HFF-Myc (cell line): Measurements from ENCODE around the gene RRM2.

ENCODE experiments used
- DNase-seq: peaks from one replicate; pipeline ENCODE4 v3.0.0-alpha.2; 2011; ENCODE audit warnings: low read depth; ENCODE audit errors: extremely low read depth
- H3K4me3 ChIP-seq: replicated peaks from 2 replicates; pipeline ENCODE4 v1.5.1; 2011; ENCODE audit warnings: low read depth, mild to moderate bottlenecking, control low read depth, low read length
- TF ChIP-seq, protein P1 (sequence below): IDR thresholded peaks from 2 replicates; pipeline ENCODE4 v1.5.1; 2012; ENCODE audit warnings: mild to moderate bottlenecking, low read depth, low read length, control low read depth; ENCODE audit errors: missing control alignments

The RRM2 gene

DNA sequence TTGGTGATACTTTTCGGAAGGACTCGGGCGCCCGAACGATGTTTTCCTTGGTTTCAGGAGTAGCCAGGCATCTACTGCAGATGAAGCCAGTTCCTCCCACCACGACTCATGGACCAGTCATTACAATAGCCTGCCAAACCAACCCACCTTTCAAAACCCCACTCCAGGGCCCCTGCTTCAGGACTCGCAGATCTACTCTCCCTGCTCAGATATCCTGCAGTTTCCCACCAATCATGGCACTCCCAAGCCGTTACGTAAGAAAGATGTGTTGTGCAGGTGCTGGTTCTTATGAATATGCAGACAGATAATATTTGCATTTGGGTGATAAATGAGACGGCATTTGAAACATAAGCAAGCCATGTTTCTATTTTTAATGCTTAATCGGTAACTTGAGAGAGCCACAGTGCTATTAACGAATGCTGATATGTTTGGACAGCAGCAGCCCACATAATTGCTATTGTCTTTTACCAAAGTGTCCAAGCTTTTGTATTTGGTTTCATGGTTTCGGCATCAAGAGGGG lies 38.8 kb upstream of the RRM2 start:
- DNase-seq, result no peak
- TF ChIP-seq, protein P1, sequence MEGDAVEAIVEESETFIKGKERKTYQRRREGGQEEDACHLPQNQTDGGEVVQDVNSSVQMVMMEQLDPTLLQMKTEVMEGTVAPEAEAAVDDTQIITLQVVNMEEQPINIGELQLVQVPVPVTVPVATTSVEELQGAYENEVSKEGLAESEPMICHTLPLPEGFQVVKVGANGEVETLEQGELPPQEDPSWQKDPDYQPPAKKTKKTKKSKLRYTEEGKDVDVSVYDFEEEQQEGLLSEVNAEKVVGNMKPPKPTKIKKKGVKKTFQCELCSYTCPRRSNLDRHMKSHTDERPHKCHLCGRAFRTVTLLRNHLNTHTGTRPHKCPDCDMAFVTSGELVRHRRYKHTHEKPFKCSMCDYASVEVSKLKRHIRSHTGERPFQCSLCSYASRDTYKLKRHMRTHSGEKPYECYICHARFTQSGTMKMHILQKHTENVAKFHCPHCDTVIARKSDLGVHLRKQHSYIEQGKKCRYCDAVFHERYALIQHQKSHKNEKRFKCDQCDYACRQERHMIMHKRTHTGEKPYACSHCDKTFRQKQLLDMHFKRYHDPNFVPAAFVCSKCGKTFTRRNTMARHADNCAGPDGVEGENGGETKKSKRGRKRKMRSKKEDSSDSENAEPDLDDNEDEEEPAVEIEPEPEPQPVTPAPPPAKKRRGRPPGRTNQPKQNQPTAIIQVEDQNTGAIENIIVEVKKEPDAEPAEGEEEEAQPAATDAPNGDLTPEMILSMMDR, result no peak
- no peak overlapping the region for H3K4me3 ChIP-seq

DNA sequence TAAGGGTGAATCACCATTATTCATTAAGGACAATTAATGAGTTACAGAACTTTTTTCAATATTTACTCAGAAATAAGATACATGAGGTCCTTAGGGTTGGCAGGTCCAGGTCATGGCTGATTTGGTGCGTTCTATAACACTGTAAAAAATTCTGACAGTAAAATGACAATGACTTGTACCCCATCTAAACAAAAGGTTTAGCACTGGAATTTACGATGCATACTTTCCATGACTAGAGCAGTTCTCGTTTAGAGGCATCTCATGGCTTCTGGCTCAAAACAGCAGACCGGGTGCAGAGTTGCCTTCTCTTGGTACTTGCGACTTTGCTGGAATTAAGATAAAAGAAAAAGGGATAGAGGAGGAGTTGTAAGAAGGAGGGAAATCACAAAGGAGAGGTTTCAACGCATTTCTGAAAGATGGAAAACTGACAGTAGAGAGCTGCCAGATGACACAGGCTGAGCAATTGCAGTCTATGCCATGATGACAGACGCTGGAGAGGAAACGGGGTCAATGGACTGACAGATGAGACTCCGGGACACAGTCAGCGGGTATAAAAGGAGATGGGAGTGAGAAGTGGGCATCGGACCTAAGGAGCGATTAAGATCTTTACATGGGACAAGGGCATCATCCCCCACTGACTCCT lies 38.2 kb upstream of the RRM2 start:
- H3K4me3 ChIP-seq, result no peak overlapping the region
- TF ChIP-seq, protein P1, result no peak

DNA sequence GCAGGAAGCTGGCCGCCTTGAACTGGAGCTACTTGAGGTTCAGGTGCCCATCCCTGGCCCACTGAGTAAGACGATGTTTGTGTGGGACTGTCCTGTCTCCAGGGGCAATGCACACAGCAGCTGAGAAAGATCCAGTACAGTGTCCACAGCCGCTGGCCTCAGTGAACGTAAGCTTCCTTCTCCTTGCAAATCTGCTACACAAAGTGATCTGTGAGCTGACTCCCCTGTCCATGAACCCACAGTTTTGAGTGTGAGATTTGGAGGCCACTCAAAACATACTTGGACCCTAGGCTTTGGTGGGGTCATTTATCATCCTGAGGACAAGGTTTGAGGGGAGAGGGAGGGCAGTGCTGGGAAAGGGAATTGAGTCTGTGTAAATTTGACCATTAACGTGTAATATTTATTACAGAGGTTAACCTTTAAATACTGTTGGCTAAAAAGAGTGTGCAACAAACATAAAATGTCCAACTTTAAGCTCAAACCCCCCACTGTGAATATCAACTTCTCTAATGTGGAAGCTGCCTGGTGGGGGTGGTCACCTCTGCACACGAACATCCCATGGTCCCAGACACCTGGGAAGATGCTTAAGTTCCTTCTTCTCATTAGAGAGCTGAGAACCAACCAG lies 37.4 kb upstream of the RRM2 start:
- no peak overlapping the region for H3K4me3 ChIP-seq
- TF ChIP-seq, protein P1, result no peak
- no peak for DNase-seq

More for the DNA sequence above, 38.2 kb upstream of the RRM2 start:
- no peak for DNase-seq

DNA sequence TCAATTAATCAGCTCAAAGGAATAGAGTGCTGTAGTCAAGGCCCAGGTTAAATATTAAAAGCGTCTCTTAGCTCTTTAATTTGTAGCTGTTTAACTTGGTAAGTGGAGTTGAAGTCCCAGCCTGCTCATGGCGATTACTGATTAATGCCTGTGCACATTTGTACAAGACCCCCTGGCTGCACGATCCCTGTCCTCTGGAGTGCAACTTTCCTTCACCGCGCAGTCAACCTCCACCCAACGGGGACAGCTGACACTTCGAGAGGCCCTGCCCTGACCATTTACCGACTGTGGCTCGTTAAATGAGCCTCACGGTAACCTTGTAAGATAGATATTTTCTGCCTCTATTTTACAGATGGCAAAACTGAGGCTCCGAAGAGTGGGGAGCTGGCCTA lies 36.9 kb upstream of the RRM2 start:
- TF ChIP-seq, protein P1, result no peak
- DNase-seq, result no peak
- H3K4me3 ChIP-seq, result no peak overlapping the region

DNA sequence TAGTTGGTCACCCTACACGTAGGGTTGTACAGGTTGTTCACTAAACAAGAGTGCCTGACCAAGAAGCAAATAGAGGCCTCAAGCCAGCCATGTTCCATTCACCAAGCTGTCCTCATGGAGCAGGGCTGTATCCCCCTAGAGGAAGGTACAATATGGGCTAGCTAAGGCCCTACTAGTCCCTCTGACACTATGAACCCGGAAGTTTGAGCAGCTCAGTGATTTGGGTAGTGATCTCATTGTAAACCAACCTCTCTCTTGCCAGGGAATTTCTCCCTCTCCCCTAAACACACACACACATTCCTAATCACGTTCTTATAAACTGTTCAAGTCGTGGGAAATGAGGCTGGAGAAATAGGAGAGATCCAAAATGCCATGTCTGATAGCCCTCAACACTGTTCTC lies 35.6 kb upstream of the RRM2 start:
- H3K4me3 ChIP-seq, result no peak overlapping the region
- TF ChIP-seq, protein P1, result no peak
- no peak for DNase-seq

DNA sequence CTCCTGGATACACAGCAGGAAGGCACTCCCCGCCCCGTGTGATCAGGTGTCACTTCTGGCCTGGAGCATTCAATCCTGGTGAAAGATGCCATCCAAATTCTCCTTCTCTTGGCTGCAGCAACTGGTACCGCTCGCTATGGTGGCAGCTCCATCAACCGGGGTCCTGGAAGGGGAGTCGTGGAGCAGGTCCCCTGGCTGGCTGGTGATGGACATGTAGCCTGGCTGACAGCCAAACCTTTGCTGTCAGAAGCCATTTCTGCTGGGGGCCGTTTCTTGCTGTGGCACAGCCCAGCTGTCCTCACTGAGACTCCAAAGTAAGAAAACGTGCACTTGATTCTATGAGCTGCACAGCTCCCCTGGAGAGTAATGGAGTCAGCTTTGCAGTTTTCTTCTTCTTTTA lies 35.2 kb upstream of the RRM2 start:
- TF ChIP-seq, protein P1, result no peak
- H3K4me3 ChIP-seq, result no peak overlapping the region
- DNase-seq, result no peak
